Measurements from ENCODE around the gene INO80E. TPM values are rescaled to one million over a fixed set of nuclear protein-coding genes. Genes with fewer than 3 reads are reported as not detected.

INO80E gene, protein sequence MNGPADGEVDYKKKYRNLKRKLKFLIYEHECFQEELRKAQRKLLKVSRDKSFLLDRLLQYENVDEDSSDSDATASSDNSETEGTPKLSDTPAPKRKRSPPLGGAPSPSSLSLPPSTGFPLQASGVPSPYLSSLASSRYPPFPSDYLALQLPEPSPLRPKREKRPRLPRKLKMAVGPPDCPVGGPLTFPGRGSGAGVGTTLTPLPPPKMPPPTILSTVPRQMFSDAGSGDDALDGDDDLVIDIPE
- total RNA-seq = 100 to 1,000 TPM in 1 of 3 donors, 10 to 100 TPM in 2; 75.0 to 107 (median 99.5) TPM
- total RNA-seq (2013) = 75.0 TPM

DNA sequence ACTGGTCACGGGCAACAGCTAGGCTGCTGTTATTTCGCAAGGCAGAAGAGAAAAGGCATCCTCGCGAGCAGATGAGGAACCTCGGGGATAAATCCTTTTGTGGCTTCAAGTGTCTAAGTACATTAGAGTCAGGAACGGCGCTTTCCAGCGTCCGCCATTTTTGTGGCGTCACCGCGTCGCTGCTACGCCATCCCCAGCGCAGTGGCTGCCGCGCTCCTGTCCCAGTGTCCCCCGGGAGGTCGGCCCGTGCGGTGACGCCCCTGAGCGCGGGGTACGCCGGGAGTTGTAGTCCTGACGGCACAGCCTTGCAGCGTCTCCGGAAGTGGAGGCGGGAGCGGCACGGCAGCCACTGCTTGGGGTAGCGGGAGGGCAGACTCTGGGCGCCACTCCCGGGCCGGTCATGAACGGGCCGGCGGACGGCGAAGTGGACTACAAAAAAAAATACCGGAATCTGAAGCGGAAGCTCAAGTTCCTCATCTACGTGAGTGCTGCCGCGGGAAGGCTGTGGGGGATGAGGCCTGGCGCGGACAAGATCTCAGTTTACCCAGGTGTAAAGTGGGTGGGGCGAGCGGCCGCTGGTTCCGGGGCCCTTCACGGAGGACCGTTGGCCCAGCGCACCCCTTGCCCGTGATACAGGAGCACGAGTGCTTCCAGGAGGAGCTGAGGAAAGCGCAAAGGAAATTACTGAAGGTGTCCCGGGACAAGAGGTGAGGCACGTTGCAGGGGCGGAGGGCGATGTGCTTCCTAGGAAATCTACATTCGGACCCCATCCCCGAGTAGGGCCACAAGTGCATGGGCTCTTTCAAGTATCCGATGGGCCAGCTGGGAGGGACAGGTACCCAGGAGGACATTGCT lies at the start of gene INO80E:
Gene INO80E (plus strand): TSS at position 331 of the 855 bp plus-strand sequence. CDS start 70 bp downstream, at position 401.
- Histone ChIP-seq H3K4me3 (ENCODE audit: low read length) (peak within 1 kb of the TSS; percentile 96), H3K27ac (ENCODE audit: low read length) (peak within 1 kb of the TSS; percentile 98), H3K4me1 (ENCODE audit: control insufficient read depth, insufficient read depth, low read length) (peaks cover 20% of the 10 kb centered on the region), H3K36me3 (ENCODE audit: control insufficient read depth, insufficient read depth, low read length) (peaks cover 13% of the 10 kb centered on the region), H3K9me3 (ENCODE audit: control insufficient read depth, insufficient read depth, low read length) (no peaks in the 10 kb centered on the region), H3K27me3 (ENCODE audit: control insufficient read depth, insufficient read depth, low read length) (no peaks in the 10 kb centered on the region)
- DNase-seq (peak; percentile 98), ATAC-seq (peak; percentile 98 to 100 (median 99))
- Mint-ChIP-seq H3K27me3 (ENCODE audit: low read depth in 2 of 2) (no peaks in the 10 kb centered on the region), H3K4me1 (peaks cover 13 to 40% of the 10 kb centered on the region in 2 donors), H3K4me3 (peak within 1 kb of the TSS; percentile 99), H3K9me3 (no peaks in the 10 kb centered on the region), H3K36me3 (no peaks in the 10 kb centered on the region), H3K27ac (peak within 1 kb of the TSS; percentile 97 to 98)
- intact Hi-C loops (cut with micrococcal nuclease) = loop anchor here (1.0 kb wide), 2 partner anchors 23 to 133 kb away; partner anchors contain the start of genes CDIPT and TAOK2
- WGBS (ENCODE audit: insufficient coverage) = under 1% methylated on average over 65 of the region's 65 CpGs
- TF ChIP-seq, protein P1, sequence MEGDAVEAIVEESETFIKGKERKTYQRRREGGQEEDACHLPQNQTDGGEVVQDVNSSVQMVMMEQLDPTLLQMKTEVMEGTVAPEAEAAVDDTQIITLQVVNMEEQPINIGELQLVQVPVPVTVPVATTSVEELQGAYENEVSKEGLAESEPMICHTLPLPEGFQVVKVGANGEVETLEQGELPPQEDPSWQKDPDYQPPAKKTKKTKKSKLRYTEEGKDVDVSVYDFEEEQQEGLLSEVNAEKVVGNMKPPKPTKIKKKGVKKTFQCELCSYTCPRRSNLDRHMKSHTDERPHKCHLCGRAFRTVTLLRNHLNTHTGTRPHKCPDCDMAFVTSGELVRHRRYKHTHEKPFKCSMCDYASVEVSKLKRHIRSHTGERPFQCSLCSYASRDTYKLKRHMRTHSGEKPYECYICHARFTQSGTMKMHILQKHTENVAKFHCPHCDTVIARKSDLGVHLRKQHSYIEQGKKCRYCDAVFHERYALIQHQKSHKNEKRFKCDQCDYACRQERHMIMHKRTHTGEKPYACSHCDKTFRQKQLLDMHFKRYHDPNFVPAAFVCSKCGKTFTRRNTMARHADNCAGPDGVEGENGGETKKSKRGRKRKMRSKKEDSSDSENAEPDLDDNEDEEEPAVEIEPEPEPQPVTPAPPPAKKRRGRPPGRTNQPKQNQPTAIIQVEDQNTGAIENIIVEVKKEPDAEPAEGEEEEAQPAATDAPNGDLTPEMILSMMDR (IDR thresholded peaks at IDR 0.05) = no peak

- H3K36me3 ChIP-seq (ENCODE audit: control insufficient read depth, insufficient read depth, low read length) = no peaks in the 10 kb centered on the region
- H3K27ac Mint-ChIP-seq = no peak overlapping the region
- WGBS (ENCODE audit: insufficient coverage) = 87% methylated on average over 2 of the region's 2 CpGs
Observed at GRCh38 chr16:29947897-29948296, 48.1 kb upstream of the INO80E start.

DNA sequence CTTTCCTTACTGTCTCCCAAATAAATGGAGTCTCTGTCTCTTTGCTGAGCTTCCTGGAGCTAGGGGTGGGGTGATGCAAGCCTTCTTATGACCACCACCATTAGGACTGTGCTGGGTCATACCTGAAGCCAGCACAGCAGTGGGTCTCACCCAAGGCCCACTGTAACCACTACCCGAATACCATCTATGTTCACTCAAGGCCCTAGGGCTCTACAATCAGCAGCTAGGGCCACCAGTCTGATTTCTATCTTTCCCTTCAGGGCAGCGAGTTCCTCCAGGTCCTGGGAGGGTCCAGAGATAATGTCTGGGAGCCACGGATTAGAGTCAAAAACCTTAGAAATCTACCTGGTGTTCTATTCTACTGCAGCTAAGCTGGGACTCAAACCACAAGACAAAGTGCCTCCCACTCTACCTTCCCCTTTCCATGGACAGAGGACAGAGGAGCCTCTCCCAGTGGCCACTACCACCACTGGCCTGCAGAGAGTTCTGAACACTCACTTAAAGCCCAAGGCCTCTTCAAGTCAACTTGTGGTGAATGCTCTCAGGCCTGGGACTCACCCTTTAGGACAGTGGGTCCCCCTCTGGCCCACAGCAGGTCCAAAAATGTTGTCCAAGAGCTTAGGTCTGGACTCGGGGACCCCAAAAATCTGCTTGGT lies 45.1 kb upstream of the INO80E start:
- Mint-ChIP-seq H3K36me3 (no peaks in the 10 kb centered on the region), H3K9me3 (no peaks in the 10 kb centered on the region), H3K4me3 (no peak overlapping the region), H3K27ac (no peak overlapping the region), H3K4me1 (no peaks in the 10 kb centered on the region), H3K27me3 (ENCODE audit: low read depth in 2 of 2) (peaks cover 0 to 11% of the 10 kb centered on the region in 2 donors)
- ATAC-seq = no peak
- Histone ChIP-seq H3K9me3 (ENCODE audit: control insufficient read depth, insufficient read depth, low read length) (no peaks in the 10 kb centered on the region), H3K36me3 (ENCODE audit: control insufficient read depth, insufficient read depth, low read length) (no peaks in the 10 kb centered on the region), H3K27ac (ENCODE audit: low read length) (no peak overlapping the region), H3K4me3 (ENCODE audit: low read length) (no peak overlapping the region), H3K27me3 (ENCODE audit: control insufficient read depth, insufficient read depth, low read length) (no peaks in the 10 kb centered on the region), H3K4me1 (ENCODE audit: control insufficient read depth, insufficient read depth, low read length) (no peaks in the 10 kb centered on the region)
- WGBS (ENCODE audit: insufficient coverage) = 93% methylated on average over 4 of the region's 4 CpGs
- DNase-seq = no peak
- TF ChIP-seq, protein P1 (IDR thresholded peaks at IDR 0.05) = no peak
- intact Hi-C loops (cut with micrococcal nuclease) = no loop called here

More at GRCh38 chr16:29947897-29948296, 48.1 kb upstream of the INO80E start:
- ATAC-seq = no peak
- no peaks in the 10 kb centered on the region for H3K9me3 ChIP-seq (ENCODE audit: control insufficient read depth, insufficient read depth, low read length)
- H3K9me3 Mint-ChIP-seq = no peaks in the 10 kb centered on the region
- peaks cover 0 to 11% of the 10 kb centered on the region in 2 donors for H3K27me3 Mint-ChIP-seq (ENCODE audit: low read depth in 2 of 2)
- TF ChIP-seq, protein P1 (IDR thresholded peaks at IDR 0.05) = no peak
- H3K36me3 Mint-ChIP-seq = no peaks in the 10 kb centered on the region
- intact Hi-C loops (cut with micrococcal nuclease) = no loop called here
- H3K27me3 ChIP-seq (ENCODE audit: control insufficient read depth, insufficient read depth, low read length) = no peaks in the 10 kb centered on the region
- H3K4me1 Mint-ChIP-seq = no peaks in the 10 kb centered on the region
- no peak overlapping the region for H3K4me3 Mint-ChIP-seq
- DNase-seq = no peak
- no peak overlapping the region for H3K4me3 ChIP-seq (ENCODE audit: low read length)
- H3K4me1 ChIP-seq (ENCODE audit: control insufficient read depth, insufficient read depth, low read length) = no peaks in the 10 kb centered on the region
- no peak overlapping the region for H3K27ac ChIP-seq (ENCODE audit: low read length)
